Loucy (cell line): ENCODE results near the gene POLR2B.

ENCODE experiments used
- H2AFZ ChIP-seq: fragments of 200-600 bp; sonication (generic); 2 replicates; pipeline ENCODE4 v1.6.0; 2016; ENCODE audit warnings: antibody characterized with exemption, mild to moderate bottlenecking, low read length, moderate library complexity
- H3F3A ChIP-seq: fragments of 200-600 bp; 2 replicates; pipeline ENCODE4 v1.6.0; 2016; ENCODE audit warnings: antibody characterized with exemption, low read depth, mild to moderate bottlenecking
- H3K27me3 ChIP-seq: fragments of 200-600 bp; sonication (generic); 2 replicates; pipeline ENCODE4 v1.6.1; 2014; ENCODE audit warnings: low read length, mild to moderate bottlenecking; ENCODE audit not compliant: insufficient read depth, poor library complexity, severe bottlenecking
- H3K36me3 ChIP-seq: fragments of 200-600 bp; sonication (generic); 2 replicates; pipeline ENCODE4 v1.6.1; 2016; ENCODE audit warnings: low read length; ENCODE audit not compliant: insufficient read depth
- H3K4me1 ChIP-seq: fragments of 200-600 bp; sonication (generic); 2 replicates; pipeline ENCODE4 v1.5.1; 2014; ENCODE audit warnings: low read length, mild to moderate bottlenecking; ENCODE audit not compliant: insufficient read depth, poor library complexity, severe bottlenecking
- H3K4me2 ChIP-seq: fragments of 200-600 bp; sonication (generic); 2 replicates; pipeline ENCODE4 v1.6.0; 2014; ENCODE audit warnings: antibody characterized with exemption, low read length, low read depth, mild to moderate bottlenecking; ENCODE audit not compliant: poor library complexity, severe bottlenecking
- H3K4me3 ChIP-seq: fragments of 200-600 bp; sonication (generic); 2 replicates; pipeline ENCODE4 v1.5.1; 2014; ENCODE audit warnings: low read length, mild to moderate bottlenecking, mixed read lengths; ENCODE audit not compliant: poor library complexity, severe bottlenecking
- H3K79me2 ChIP-seq: fragments of 200-600 bp; sonication (generic); 2 replicates; pipeline ENCODE4 v1.6.1; 2014; ENCODE audit warnings: low read length; ENCODE audit not compliant: insufficient read depth
- H3K9ac ChIP-seq: fragments of 200-600 bp; sonication (generic); 2 replicates; pipeline ENCODE4 v1.6.0; 2014; ENCODE audit warnings: mild to moderate bottlenecking, low read depth, low read length, moderate library complexity; ENCODE audit not compliant: poor library complexity, severe bottlenecking
- H3K9me2 ChIP-seq: fragments of 200-600 bp; sonication (generic); replicated peaks from 2 replicates; pipeline ENCODE4 v1.6.1; 2016; ENCODE audit warnings: low read depth, low read length, mixed read lengths
- H3K9me3 ChIP-seq: fragments of 200-600 bp; sonication (generic); 2 replicates; pipeline ENCODE4 v1.6.1; 2014; ENCODE audit warnings: mild to moderate bottlenecking, antibody characterized with exemption, low read length, low read depth; ENCODE audit not compliant: insufficient read depth
- H4K20me1 ChIP-seq: fragments of 200-600 bp; sonication (generic); 2 replicates; pipeline ENCODE4 v1.6.0; 2014; ENCODE audit warnings: antibody characterized with exemption, low read length, mild to moderate bottlenecking; ENCODE audit not compliant: insufficient read depth, poor library complexity, severe bottlenecking
- EZH2phosphoT487 ChIP-seq: fragments of 200-600 bp; IDR thresholded peaks from 2 replicates; pipeline ENCODE4 v1.6.1; 2018; ENCODE audit warnings: antibody characterized with exemption, mild to moderate bottlenecking, moderate library complexity, borderline replicate concordance
- TF ChIP-seq, protein P1 (sequence below): fragments of 200-600 bp; sonication (generic); conservative IDR thresholded peaks from 2 replicates; pipeline ENCODE4 v1.5.1; 2014; ENCODE audit warnings: mild to moderate bottlenecking, antibody characterized with exemption, low read length

POLR2B gene

DNA sequence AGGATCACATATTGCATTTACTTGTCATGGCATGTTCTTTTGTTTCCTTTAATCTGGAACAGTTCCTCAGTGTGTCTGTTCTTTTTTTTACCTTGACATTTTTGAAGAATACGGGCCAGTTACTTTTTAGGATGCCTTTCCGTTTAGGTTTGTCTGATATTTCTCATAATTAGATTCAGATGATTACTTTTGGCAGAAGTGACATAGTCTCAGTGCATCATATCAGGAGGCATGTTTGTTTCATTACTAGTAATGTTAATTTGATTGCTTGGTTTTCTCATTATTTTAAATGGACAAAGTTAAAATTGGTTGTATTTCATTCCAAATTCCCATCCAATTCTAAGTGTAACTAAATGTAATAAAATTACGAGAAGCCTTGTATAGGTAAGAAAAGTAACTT lies 8.3 kb downstream of the POLR2B start:
- Histone ChIP-seq H3K27me3 (no peaks in the 10 kb centered on the region), H3K4me3 (no peak overlapping the region), H2AFZ (no peak overlapping the region), H3K9ac (no peak overlapping the region), H3K79me2 (peaks cover 96% of the 10 kb centered on the region), H3K9me2 (no peaks in the 10 kb centered on the region), H3F3A (no peaks in the 10 kb centered on the region), H3K36me3 (peaks cover 60% of the 10 kb centered on the region), H4K20me1 (peaks cover 95% of the 10 kb centered on the region), H3K9me3 (no peaks in the 10 kb centered on the region), H3K4me2 (no peak overlapping the region), H3K4me1 (peaks cover 28% of the 10 kb centered on the region)
- no peak for TF ChIP-seq EZH2phosphoT487
- TF ChIP-seq, protein P1, sequence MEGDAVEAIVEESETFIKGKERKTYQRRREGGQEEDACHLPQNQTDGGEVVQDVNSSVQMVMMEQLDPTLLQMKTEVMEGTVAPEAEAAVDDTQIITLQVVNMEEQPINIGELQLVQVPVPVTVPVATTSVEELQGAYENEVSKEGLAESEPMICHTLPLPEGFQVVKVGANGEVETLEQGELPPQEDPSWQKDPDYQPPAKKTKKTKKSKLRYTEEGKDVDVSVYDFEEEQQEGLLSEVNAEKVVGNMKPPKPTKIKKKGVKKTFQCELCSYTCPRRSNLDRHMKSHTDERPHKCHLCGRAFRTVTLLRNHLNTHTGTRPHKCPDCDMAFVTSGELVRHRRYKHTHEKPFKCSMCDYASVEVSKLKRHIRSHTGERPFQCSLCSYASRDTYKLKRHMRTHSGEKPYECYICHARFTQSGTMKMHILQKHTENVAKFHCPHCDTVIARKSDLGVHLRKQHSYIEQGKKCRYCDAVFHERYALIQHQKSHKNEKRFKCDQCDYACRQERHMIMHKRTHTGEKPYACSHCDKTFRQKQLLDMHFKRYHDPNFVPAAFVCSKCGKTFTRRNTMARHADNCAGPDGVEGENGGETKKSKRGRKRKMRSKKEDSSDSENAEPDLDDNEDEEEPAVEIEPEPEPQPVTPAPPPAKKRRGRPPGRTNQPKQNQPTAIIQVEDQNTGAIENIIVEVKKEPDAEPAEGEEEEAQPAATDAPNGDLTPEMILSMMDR: no peak

DNA sequence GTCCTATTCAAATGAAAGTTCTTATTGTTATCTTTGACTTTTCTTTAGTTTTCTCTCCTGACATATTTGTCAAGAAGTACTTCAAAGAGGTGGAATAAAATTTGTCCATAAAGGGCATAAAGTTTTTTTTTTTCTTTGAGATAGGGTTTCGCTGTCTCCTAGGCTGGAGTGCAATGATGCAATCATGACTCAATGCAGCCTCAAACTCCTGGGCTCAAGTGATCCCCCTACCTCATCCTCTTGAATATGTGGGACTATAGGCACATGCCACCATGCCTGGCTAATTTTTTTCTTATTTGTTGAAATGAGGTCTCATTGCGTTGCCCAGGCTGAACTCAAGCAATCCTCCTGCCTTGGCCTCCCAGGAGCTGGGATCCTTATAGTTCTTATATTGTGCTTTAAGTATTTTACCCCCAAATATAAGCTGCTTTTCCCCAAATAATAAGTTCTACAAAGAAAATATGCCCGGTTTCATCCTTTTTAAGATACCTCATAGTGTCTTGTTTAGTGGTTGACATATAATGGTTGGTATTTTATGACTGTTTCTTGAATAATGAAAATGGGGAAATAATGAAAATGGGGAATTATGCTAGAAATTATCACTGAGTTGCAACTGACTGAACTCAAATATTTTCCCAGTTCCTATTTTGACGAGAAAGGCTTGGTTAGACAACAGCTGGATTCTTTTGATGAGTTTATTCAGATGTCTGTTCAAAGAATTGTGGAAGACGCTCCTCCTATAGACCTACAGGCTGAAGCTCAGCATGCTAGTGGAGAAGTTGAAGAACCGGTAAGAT lies 11.6 kb downstream of the POLR2B start:
- Histone ChIP-seq H3K9ac (no peak overlapping the region), H4K20me1 (peaks cover 67% of the 10 kb centered on the region), H3K4me2 (no peak overlapping the region), H3K4me1 (peaks cover 3% of the 10 kb centered on the region), H2AFZ (no peak overlapping the region), H3K4me3 (no peak overlapping the region), H3K79me2 (peaks cover 72% of the 10 kb centered on the region), H3K36me3 (peaks cover 89% of the 10 kb centered on the region), H3F3A (no peaks in the 10 kb centered on the region), H3K9me3 (no peaks in the 10 kb centered on the region), H3K27me3 (no peaks in the 10 kb centered on the region), H3K9me2 (no peaks in the 10 kb centered on the region)
- TF ChIP-seq EZH2phosphoT487: no peak
- TF ChIP-seq, protein P1: no peak

DNA sequence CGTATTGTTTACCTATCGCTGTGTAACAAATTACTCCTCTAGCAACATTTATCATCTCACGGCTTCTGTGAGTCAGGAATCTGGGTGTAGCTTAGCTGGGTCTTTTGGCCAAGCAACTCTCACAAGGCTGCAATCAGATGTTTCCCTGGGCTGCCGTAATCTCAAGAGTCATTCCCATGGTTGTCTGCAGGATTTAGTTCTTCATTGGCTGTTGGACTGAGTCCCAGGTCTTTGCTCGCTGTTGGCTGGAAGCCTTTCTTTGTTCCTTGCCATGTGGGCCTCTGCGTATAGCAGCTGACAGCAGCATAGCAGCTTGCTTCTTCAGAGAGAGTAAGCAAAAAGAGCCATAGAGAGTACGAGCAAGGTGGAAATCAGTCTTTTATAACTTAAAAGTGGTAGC lies 16.8 kb downstream of the POLR2B start:
- Histone ChIP-seq H3K4me3 (no peak overlapping the region), H3K79me2 (peaks cover 33% of the 10 kb centered on the region; the same call in 1 of the 2 replicates), H3K27me3 (no peaks in the 10 kb centered on the region), H3K9me3 (no peaks in the 10 kb centered on the region), H2AFZ (no peak overlapping the region), H3K36me3 (peaks cover 89% of the 10 kb centered on the region), H3K4me2 (no peak overlapping the region), H3K9me2 (no peaks in the 10 kb centered on the region), H4K20me1 (peaks cover 29% of the 10 kb centered on the region), H3F3A (no peaks in the 10 kb centered on the region), H3K4me1 (no peaks in the 10 kb centered on the region), H3K9ac (no peak overlapping the region)
- TF ChIP-seq EZH2phosphoT487: no peak
- TF ChIP-seq, protein P1: no peak
